ENCODE data around the gene ABCA4.

DNA sequence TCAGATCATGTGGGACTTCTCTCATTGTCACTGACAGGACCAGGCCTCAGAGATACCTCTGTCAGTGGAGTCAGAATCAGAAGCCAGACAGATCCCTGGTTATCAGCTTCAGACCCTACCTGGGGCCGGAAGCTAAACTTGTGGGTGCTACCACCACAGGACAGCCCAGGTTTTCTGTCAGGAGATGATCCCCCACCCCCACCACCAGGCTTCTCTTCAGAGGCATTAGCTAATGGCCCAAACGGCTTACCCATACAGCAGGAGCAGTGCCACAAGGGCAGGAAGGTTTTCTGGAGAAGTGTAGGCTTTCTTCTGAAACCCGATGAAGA lies 105.5 kb downstream of the ABCA4 start:
- TF ChIP-seq, protein P1, sequence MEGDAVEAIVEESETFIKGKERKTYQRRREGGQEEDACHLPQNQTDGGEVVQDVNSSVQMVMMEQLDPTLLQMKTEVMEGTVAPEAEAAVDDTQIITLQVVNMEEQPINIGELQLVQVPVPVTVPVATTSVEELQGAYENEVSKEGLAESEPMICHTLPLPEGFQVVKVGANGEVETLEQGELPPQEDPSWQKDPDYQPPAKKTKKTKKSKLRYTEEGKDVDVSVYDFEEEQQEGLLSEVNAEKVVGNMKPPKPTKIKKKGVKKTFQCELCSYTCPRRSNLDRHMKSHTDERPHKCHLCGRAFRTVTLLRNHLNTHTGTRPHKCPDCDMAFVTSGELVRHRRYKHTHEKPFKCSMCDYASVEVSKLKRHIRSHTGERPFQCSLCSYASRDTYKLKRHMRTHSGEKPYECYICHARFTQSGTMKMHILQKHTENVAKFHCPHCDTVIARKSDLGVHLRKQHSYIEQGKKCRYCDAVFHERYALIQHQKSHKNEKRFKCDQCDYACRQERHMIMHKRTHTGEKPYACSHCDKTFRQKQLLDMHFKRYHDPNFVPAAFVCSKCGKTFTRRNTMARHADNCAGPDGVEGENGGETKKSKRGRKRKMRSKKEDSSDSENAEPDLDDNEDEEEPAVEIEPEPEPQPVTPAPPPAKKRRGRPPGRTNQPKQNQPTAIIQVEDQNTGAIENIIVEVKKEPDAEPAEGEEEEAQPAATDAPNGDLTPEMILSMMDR (IDR thresholded peaks at IDR 0.05), result no peak
- TF ChIP-seq POLR2AphosphoS5 (IDR thresholded peaks at IDR 0.05) (no peak), POLR2A (IDR thresholded peaks at IDR 0.05) (no peak)
